GM12801 (cell line): Measurements from ENCODE around the gene TBCCD1.

Experiments
- CTCF ChIP-seq: IDR thresholded peaks from one replicate; pipeline ENCODE4 v1.5.1; 2011; ENCODE audit warnings: control low read depth; ENCODE audit not compliant: insufficient read length; ENCODE audit errors: extremely low read depth

Gene TBCCD1

GRCh38 chr3:186592682-186593081, 25.5 kb upstream of the TBCCD1 start:
- TF ChIP-seq CTCF = no peak

DNA sequence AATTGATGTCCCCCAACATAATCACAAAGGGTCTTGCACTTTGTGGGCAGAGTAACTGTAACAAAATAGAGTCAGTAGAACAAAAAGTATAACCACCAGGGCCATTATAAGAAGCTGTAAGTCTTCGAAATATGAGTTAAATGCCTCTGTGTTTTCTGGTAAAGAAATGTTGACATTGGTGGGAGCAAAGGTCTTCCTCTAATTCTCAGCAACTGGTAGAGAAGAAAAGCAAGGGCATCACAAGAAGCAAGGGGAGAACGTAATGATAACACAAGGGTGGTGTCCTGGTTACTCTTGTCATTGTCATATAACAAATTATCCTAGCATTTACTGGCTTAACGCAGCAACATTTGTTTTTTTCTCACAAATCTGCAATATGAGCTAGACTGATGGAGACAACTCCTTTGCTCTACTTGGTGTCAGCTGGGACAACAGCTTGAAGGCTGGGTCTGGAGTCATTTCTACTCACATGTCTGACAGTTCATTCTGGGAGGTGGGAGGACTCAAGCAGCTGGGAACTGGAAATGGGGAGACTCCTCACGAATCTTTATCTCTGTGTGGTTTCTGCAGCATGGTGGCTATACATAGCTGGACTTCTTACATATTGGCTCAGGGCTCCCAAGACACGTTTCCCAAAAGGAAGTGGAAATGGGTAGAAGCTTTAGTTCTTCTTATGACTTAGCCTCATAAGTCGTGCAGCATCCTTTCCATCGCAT, 23.6 kb upstream of the TBCCD1 start:
- TF ChIP-seq CTCF = no peak

DNA sequence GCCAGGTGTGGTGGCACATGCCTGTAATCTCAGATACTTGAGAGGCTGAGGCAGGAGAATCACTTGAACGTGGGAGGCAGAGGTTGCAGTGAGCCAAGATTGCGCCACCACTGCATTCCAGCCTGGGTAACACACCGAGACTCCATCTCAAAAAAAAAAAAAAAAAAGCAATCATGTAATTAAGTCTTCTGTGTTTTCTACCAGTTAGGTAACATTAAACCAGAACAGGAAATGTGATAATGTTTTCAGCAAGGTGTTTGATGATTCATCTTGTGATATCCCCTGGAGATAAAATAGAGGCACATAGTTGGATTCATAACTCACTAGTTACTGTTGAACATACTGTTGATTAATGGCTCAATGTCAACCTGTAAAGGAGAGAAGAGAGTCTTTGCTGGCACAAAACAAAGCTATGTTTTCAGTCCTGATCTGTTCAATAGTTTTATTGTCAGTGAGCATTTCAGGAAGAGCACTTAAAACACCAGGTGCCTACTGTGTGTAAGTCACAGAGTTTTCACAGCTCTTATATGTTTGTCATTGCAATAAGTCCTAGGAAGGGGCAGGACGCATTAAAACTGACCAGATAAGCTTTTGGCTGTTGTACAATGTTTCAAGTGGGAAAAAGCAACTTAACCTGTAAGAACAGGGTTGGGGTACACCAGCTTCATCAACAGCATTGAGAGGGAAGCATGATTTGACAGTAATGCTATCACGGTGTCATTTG, 22.9 kb upstream of the TBCCD1 start:
- TF ChIP-seq CTCF = no peak

GRCh38 chr3:186589121-186589520, 22.0 kb upstream of the TBCCD1 start:
- no peak for TF ChIP-seq CTCF

GRCh38 chr3:186588632-186589031, 21.5 kb upstream of the TBCCD1 start:
- TF ChIP-seq CTCF = no peak

- TF ChIP-seq CTCF = no peak
Observed at GRCh38 chr3:186587183-186587582, 20.0 kb upstream of the TBCCD1 start.

- no peak for TF ChIP-seq CTCF
Observed at GRCh38 chr3:186583831-186584230, 16.7 kb upstream of the TBCCD1 start.
